Heart left ventricle (tissue), 16 donors: ENCODE data around the gene CSMD2. TPM values are rescaled to one million over a fixed set of nuclear protein-coding genes. Genes with fewer than 3 reads are reported as not detected.
A peak's percentile ranks its signal among the peaks of the same experiment; 100 is the strongest.

Experiments used
- ATAC-seq, 4 donors: fragments of 200-7000 bp; cut with Tn5 transposase; one replicate each; pipeline ENCODE4 v1.9.1; 2020 to 2022; ENCODE audit warnings: moderate library complexity in 4 of 4, mild to moderate bottlenecking in 3 of 4, moderate number of reproducible peaks in 1 of 4
- DNase-seq, 5 donors: peaks; one replicate each; pipeline ENCODE4 v3.0.0-alpha.2; 2020
- H3K27ac ChIP-seq, 12 donors: fragments of 200-600 bp; sonication (generic) in 4 of 12; one replicate each; pipeline versions ENCODE4 v1.5.0 to v1.8.0; 2016 to 2022; ENCODE audit warnings: mild to moderate bottlenecking in 2 of 12
- H3K27me3 ChIP-seq, 9 donors: fragments of 200-600 bp; sonication (generic) in 2 of 9; one replicate each; pipeline versions ENCODE4 v1.5.1 to v1.8.0; 2016 to 2022; ENCODE audit warnings: mild to moderate bottlenecking in 3 of 9
- H3K36me3 ChIP-seq, 9 donors: fragments of 200-600 bp; sonication (generic) in 2 of 9; one replicate each; pipeline versions ENCODE4 v1.5.0 to v1.8.0; 2018 to 2022; ENCODE audit warnings: mild to moderate bottlenecking in 2 of 9
- H3K4me1 ChIP-seq, 12 donors: fragments of 200-600 bp; sonication (generic) in 4 of 12; one replicate each; pipeline versions ENCODE4 v1.5.0 to v1.8.0; 2016 to 2022; ENCODE audit warnings: mild to moderate bottlenecking in 3 of 12
- H3K4me3 ChIP-seq, 12 donors: fragments of 200-600 bp; sonication (generic) in 4 of 12; one replicate each; pipeline versions ENCODE4 v1.5.0 to v1.8.0; 2017 to 2022; ENCODE audit warnings: mild to moderate bottlenecking in 9 of 12, moderate library complexity in 4 of 12
- H3K9me3 ChIP-seq, 12 donors: fragments of 200-600 bp; sonication (generic) in 4 of 12; one replicate each; pipeline versions ENCODE4 v1.5.0 to v1.8.0; 2016 to 2022; ENCODE audit warnings: mild to moderate bottlenecking in 1 of 12
- CTCF ChIP-seq, 12 donors: fragments of 200-600 bp; sonication (generic) in 4 of 12; IDR thresholded peaks; one replicate each; pipeline versions ENCODE4 v1.5.0 to v1.8.0; 2018 to 2022; ENCODE audit warnings: antibody characterized with exemption in 12 of 12, mild to moderate bottlenecking in 5 of 12
- POLR2A ChIP-seq, 2 donors: fragments of 450-650 bp; IDR thresholded peaks; one replicate each; pipeline ENCODE4 v1.6.1; 2017; ENCODE audit warnings: antibody characterized with exemption in 2 of 2, mild to moderate bottlenecking in 2 of 2, moderate library complexity in 2 of 2
- WGBS, 4 donors: extraction: QIAGEN DNeasy Blood & Tissue Kit in 2 of 4; methylation state at CpG; one replicate each; pipeline versions ENCODE4 v1.1.5 to v1.1.7; 2013 to 2018; 5-methylcytosine and 5-hydroxymethylcytosine counted together
- intact Hi-C, 10 donors: fragments of 100-400 bp; cut with DNase I; formaldehyde crosslinking; loops; one replicate each; pipeline versions ENCODE4 v1.11.1 to v1.14.2; 2022
- polyA plus RNA-seq, 2 donors: library from polyadenylated mRNA; stranded (reverse); fragments of 200-250 nt; gene quantifications; one replicate each; pipeline ENCODE4 v1.2.3, GENCODE V29; 2013
- total RNA-seq, 9 donors: library from RNA; depleted of rRNA in 2 of 9; stranded (reverse); fragments of >200 nt in 2 of 9; fragmentation: NEBNext Ultra II Directional in 3 of 9; extraction: Animal tissue kit (Norgen Biotek cat#: 25700) in 3 of 9; gene quantifications; one replicate each; pipeline versions ENCODE4 v1.1.0 to v1.2.4, GENCODE V29; 2016 to 2023
- donor health status: ischemic (EF 13 %, LVEDD 7.1; RV severe dilation, severe dysfunction).
- donor health status: healthy with polysubstance abuse.
- donor health status: DM: no; HTN: yes; CAD: no.
- donor health status: DM: no; HTN: no; CAD: no.
- donor health status: ischemic (EF 25% LVEDD 6.9; RV normal size, moderate dysfunction).
- donor health status: ischemic (EF 25% LVEDD 5.7; RV mildly dilated, moderate dysfunction).
- donor health status: healthy.
- donor health status: DM: yes; HTN: yes; CAD: no.
- donor health status: ischemic (EF 35%, LVEDD 5.7; RV mildly dilated, moderate dysfunction).
- donor health status: nonischemic (EF 11% LVEDD 7.7; RV severe dilation, severe dysfunction).
- donor health status: DM: yes; HTN: yes; CAD: no.
- donor health status: PGD.
- donor health status: ischemic (EF 29% LVEDD 5.4; RV normal size, mild dysfunction).
- donor health status: nonischemic (EF 23%, LVEDD 6.1; RV moderate dilation, normal function).

CSMD2 gene
- total and polyA plus RNA-seq, 11 donors = 0.02 to 0.79 (median 0.22) TPM

- H3K27me3 ChIP-seq = peaks cover 0 to 8% (median 0%) of the 10 kb centered on the region in 9 donors
- WGBS, 4 donors = 86 to 100% (median 97%) methylated on average over 1 of the region's 1 CpG
- intact Hi-C loops = loop anchor here in 5 of 10 donors (5.0 to 10.0 kb wide), 6 partner anchors 278 to 1008 kb away; partner anchors contain the start of gene CSMD2 (in 2 of the 5)
- H3K4me3 ChIP-seq = no peak overlapping the region
- no peak for DNase-seq
- no peak overlapping the region for H3K27ac ChIP-seq
- no peak for ATAC-seq
- no peaks in the 10 kb centered on the region for H3K36me3 ChIP-seq
- no peaks in the 10 kb centered on the region for H3K9me3 ChIP-seq
- no peaks in the 10 kb centered on the region for H3K4me1 ChIP-seq
- no peak for TF ChIP-seq POLR2A (IDR thresholded peaks at IDR 0.05)
- no peak for TF ChIP-seq CTCF (IDR thresholded peaks at IDR 0.05)
Observed at GRCh38 chr1:33736496-33736895, 428.5 kb downstream of the CSMD2 start.

DNA sequence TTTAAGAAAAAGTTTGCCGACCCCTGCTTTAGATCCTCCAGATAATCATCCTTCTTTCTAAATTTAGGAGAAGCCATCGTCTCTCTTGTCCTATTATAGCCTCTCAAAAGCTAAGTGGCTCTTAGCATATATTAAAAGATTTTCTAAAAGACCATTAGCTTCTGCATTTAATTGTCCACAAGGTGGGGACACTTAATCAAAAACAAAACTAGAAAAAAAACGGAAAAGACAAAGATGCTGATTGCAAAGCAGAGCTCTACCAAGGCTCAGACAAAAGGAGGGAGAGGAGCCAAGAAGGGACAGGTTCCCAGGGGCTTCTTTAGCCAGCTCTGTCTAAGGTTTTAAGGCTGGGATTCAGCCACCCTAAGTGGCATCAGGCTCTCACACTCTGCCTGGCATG lies 429.4 kb downstream of the CSMD2 start:
- Histone ChIP-seq H3K27me3 (peaks cover 0 to 8% (median 0%) of the 10 kb centered on the region in 9 donors), H3K36me3 (no peaks in the 10 kb centered on the region), H3K4me1 (no peaks in the 10 kb centered on the region), H3K9me3 (no peaks in the 10 kb centered on the region), H3K4me3 (no peak overlapping the region), H3K27ac (no peak overlapping the region)
- ATAC-seq (no peak), DNase-seq (no peak)
- TF ChIP-seq POLR2A (IDR thresholded peaks at IDR 0.05) (no peak), CTCF (IDR thresholded peaks at IDR 0.05) (peak in 10 of 12 donors; percentile 5 to 45 (median 38))
- intact Hi-C loops = loop anchor here in 5 of 10 donors (5.0 to 10.0 kb wide), 6 partner anchors 279 to 1009 kb away; partner anchors contain the start of gene CSMD2 (in 2 of the 5)
- 4 to 12% (median 8%) methylated on average over 3 of the region's 3 CpGs for WGBS, 4 donors

GRCh38 chr1:33727310-33727709 lies 437.7 kb downstream of the CSMD2 start:
- WGBS, 4 donors = 74 to 79% (median 76%) methylated on average over 3 of the region's 3 CpGs
- TF ChIP-seq POLR2A (IDR thresholded peaks at IDR 0.05) (no peak), CTCF (IDR thresholded peaks at IDR 0.05) (no peak)
- peaks cover 0 to 9% (median 0%) of the 10 kb centered on the region in 9 donors for H3K27me3 ChIP-seq
- H3K9me3 ChIP-seq = no peaks in the 10 kb centered on the region
- DNase-seq = no peak
- intact Hi-C loops = no loop called here
- no peak overlapping the region for H3K4me3 ChIP-seq
- ATAC-seq = no peak
- no peaks in the 10 kb centered on the region for H3K36me3 ChIP-seq
- no peak overlapping the region for H3K27ac ChIP-seq
- H3K4me1 ChIP-seq = no peaks in the 10 kb centered on the region

GRCh38 chr1:33726274-33726804 lies 438.7 kb downstream of the CSMD2 start:
- no peak overlapping the region for H3K27ac ChIP-seq
- ATAC-seq = no peak

More at GRCh38 chr1:33726274-33726804, 438.7 kb downstream of the CSMD2 start:
- Histone ChIP-seq H3K9me3 (no peaks in the 10 kb centered on the region), H3K4me1 (no peaks in the 10 kb centered on the region), H3K4me3 (no peak overlapping the region), H3K36me3 (no peaks in the 10 kb centered on the region), H3K27me3 (peaks cover 0 to 5% (median 0%) of the 10 kb centered on the region in 9 donors)
- DNase-seq = no peak
- intact Hi-C loops = no loop called here
- 72 to 82% (median 78%) methylated on average over 6 of the region's 6 CpGs for WGBS, 4 donors
- TF ChIP-seq POLR2A (IDR thresholded peaks at IDR 0.05) = no peak
- no peak for TF ChIP-seq CTCF (IDR thresholded peaks at IDR 0.05)
